H1 (cell line): ENCODE results near the gene ST6GALNAC3. TPM values are rescaled to one million over a fixed set of nuclear protein-coding genes. Genes with fewer than 3 reads are reported as not detected.

ENCODE experiments used
- CTCF ChIA-PET: fragments of 300-600 bp; sonication (Branson Sonifier 250); formaldehyde crosslinking; loops from one replicate; lab custom pipeline; 2021; ENCODE audit not compliant: partially characterized antibody; lab: Charles Lee
- POLR2A ChIA-PET: fragments of 300-600 bp; sonication (Branson Sonifier 250); formaldehyde crosslinking; loops from one replicate; lab custom pipeline; 2021; ENCODE audit warnings: inconsistent platforms; ENCODE audit not compliant: partially characterized antibody; lab: Charles Lee
- DNase-seq, 2 experiments: peaks; one replicate each; pipeline versions ENCODE4 v3.0.0 to v3.0.0-alpha.2; 2010 to 2022; ENCODE audit warnings: low spot score in 2 of 2, low read depth in 1 of 2, mixed read lengths in 1 of 2
- FAIRE-seq: peaks from 2 replicates; lab custom pipeline; 2011; peaks lifted over from hg19 to GRCh38; lab: Jason Lieb, UNC
- H2AFZ ChIP-seq: 2 replicates; pipeline ENCODE4 v1.8.1; 2012; ENCODE audit warnings: low read length, inconsistent platforms
- H2AK5ac ChIP-seq: 2 replicates; pipeline ENCODE4 v1.6.1; 2013; ENCODE audit warnings: low read depth, low read length
- H2BK120ac ChIP-seq: replicated peaks from 2 replicates; pipeline ENCODE3; 2013; ENCODE audit warnings: low read depth, low read length, inconsistent platforms
- H2BK12ac ChIP-seq: 2 replicates; pipeline ENCODE4 v1.6.1; 2013; ENCODE audit warnings: low read depth, low read length
- H2BK15ac ChIP-seq: 2 replicates; pipeline ENCODE4 v1.6.1; 2013; ENCODE audit warnings: low read length
- H2BK20ac ChIP-seq: 2 replicates; pipeline ENCODE4 v1.6.1; 2013; ENCODE audit warnings: low read length
- H2BK5ac ChIP-seq: 2 replicates; pipeline ENCODE4 v1.6.1; 2013; ENCODE audit warnings: low read depth, low read length
- H3K14ac ChIP-seq: 2 replicates; pipeline ENCODE4 v1.6.1; 2013; ENCODE audit warnings: inconsistent platforms; ENCODE audit not compliant: insufficient read length
- H3K18ac ChIP-seq: 2 replicates; pipeline ENCODE4 v1.6.1; 2013; ENCODE audit warnings: low read length; ENCODE audit errors: extremely low read depth
- H3K23ac ChIP-seq: 2 replicates; pipeline ENCODE4 v1.6.1; 2013; ENCODE audit warnings: inconsistent platforms; ENCODE audit not compliant: insufficient read length
- H3K23me2 ChIP-seq: 2 replicates; pipeline ENCODE4 v1.6.1; 2013; ENCODE audit warnings: low read depth, low read length
- H3K27ac ChIP-seq: 2 replicates; pipeline ENCODE4 v1.6.1; 2011; ENCODE audit warnings: low read depth, low read length, inconsistent platforms
- H3K27me3 ChIP-seq, 4 experiments: replicated peaks in 1 of 4; 1 replicate in 1 of 4; 2 replicates in 3 of 4; pipeline versions ENCODE4 v1.6.1 to v1.8.1; 2011 to 2013; ENCODE audit warnings: low read length in 3 of 4, mild to moderate bottlenecking in 3 of 4, inconsistent platforms in 2 of 4, mixed read lengths in 2 of 4, moderate library complexity in 1 of 4; ENCODE audit not compliant: control insufficient read depth in 3 of 4, insufficient read depth in 3 of 4; ENCODE audit errors: extremely low read depth in 1 of 4
- H3K36me3 ChIP-seq, 4 experiments: 2 replicates each; pipeline versions ENCODE4 v1.6.1 to v1.8.1; 2011 to 2013; ENCODE audit warnings: mild to moderate bottlenecking in 4 of 4, low read length in 3 of 4, moderate library complexity in 2 of 4, control low read depth in 1 of 4, inconsistent platforms in 1 of 4; ENCODE audit not compliant: insufficient read depth in 4 of 4, control insufficient read depth in 2 of 4
- H3K4ac ChIP-seq: replicated peaks from 2 replicates; pipeline ENCODE3; 2013; ENCODE audit warnings: low read length, low read depth, mixed read lengths, inconsistent platforms; ENCODE audit not compliant: insufficient read length
- H3K4me1 ChIP-seq, 4 experiments: replicated peaks in 1 of 4; 1 replicate in 1 of 4; 2 replicates in 3 of 4; pipeline versions ENCODE4 v1.6.1 to v1.8.1; 2011 to 2013; ENCODE audit warnings: low read length in 3 of 4, inconsistent platforms in 2 of 4, mixed read lengths in 1 of 4; ENCODE audit not compliant: insufficient read depth in 4 of 4, control insufficient read depth in 3 of 4
- H3K4me2 ChIP-seq, 2 experiments: 2 replicates each; pipeline versions ENCODE4 v1.6.1 to v1.8.1; 2011 to 2013; ENCODE audit warnings: low read depth in 2 of 2, low read length in 2 of 2, control low read depth in 1 of 2, inconsistent platforms in 1 of 2, mild to moderate bottlenecking in 1 of 2; ENCODE audit not compliant: insufficient read depth in 1 of 2
- H3K4me3 ChIP-seq, 4 experiments: fragments of 200-600, 300-600 bp in 1 of 4; sonication (generic), shearing (Covaris generic), sonication (Bioruptor Twin) in 1 of 4; 2 replicates each; pipeline versions ENCODE4 v1.5.1 to v1.8.1; 2011 to 2016; ENCODE audit warnings: low read length in 4 of 4, low read depth in 3 of 4, control low read depth in 2 of 4, inconsistent platforms in 2 of 4, mild to moderate bottlenecking in 2 of 4, mixed read lengths in 1 of 4, moderate library complexity in 1 of 4; ENCODE audit not compliant: insufficient read depth in 2 of 4; ENCODE audit errors: extremely low read depth in 1 of 4
- H3K56ac ChIP-seq: replicated peaks from 2 replicates; pipeline ENCODE3; 2013; ENCODE audit warnings: low read depth, mild to moderate bottlenecking, mixed read lengths, low read length, inconsistent platforms; ENCODE audit not compliant: insufficient read length
- H3K79me1 ChIP-seq: 2 replicates; pipeline ENCODE4 v1.6.1; 2013; ENCODE audit warnings: low read depth, low read length, control low read depth
- H3K79me2 ChIP-seq, 2 experiments: 2 replicates each; pipeline versions ENCODE4 v1.6.1 to v1.8.1; 2012 to 2013; ENCODE audit warnings: low read length in 2 of 2, mild to moderate bottlenecking in 2 of 2, inconsistent platforms in 1 of 2; ENCODE audit not compliant: insufficient read depth in 2 of 2, control insufficient read depth in 1 of 2
- H3K9ac ChIP-seq, 4 experiments: replicated peaks in 1 of 4; 1 replicate in 1 of 4; 2 replicates in 3 of 4; pipeline versions ENCODE4 v1.6.1 to v1.8.1; 2011 to 2013; ENCODE audit warnings: low read depth in 3 of 4, low read length in 3 of 4, control low read depth in 2 of 4, mild to moderate bottlenecking in 2 of 4, moderate library complexity in 2 of 4, inconsistent platforms in 1 of 4; ENCODE audit errors: extremely low read depth in 1 of 4
- H3K9me3 ChIP-seq, 2 experiments: 2 replicates each; pipeline versions ENCODE4 v1.6.1 to v1.8.1; 2012 to 2013; ENCODE audit warnings: mild to moderate bottlenecking in 2 of 2, moderate library complexity in 2 of 2, control low read depth in 1 of 2, inconsistent platforms in 1 of 2, low read depth in 1 of 2, low read length in 1 of 2, mixed read lengths in 1 of 2; ENCODE audit not compliant: insufficient read depth in 2 of 2
- H4K20me1 ChIP-seq, 2 experiments: replicated peaks in 1 of 2; 2 replicates each; pipeline versions ENCODE3 to v1.8.1; 2011 to 2013; ENCODE audit warnings: inconsistent platforms in 2 of 2, low read length in 2 of 2, mild to moderate bottlenecking in 1 of 2; ENCODE audit not compliant: insufficient read depth in 2 of 2, control insufficient read depth in 1 of 2
- H4K5ac ChIP-seq: 2 replicates; pipeline ENCODE4 v1.6.1; 2013; ENCODE audit warnings: low read length, low read depth, mixed read lengths, inconsistent platforms; ENCODE audit not compliant: insufficient read length
- H4K8ac ChIP-seq: 2 replicates; pipeline ENCODE4 v1.8.0; 2013; ENCODE audit warnings: mild to moderate bottlenecking, moderate library complexity, low read length, inconsistent platforms; ENCODE audit not compliant: insufficient read depth; ENCODE audit errors: extremely low read depth
- H4K91ac ChIP-seq: replicated peaks from 2 replicates; pipeline ENCODE3; 2013; ENCODE audit warnings: low read length, mixed read lengths, inconsistent platforms; ENCODE audit not compliant: insufficient read length
- CEBPB ChIP-seq: IDR thresholded peaks from 2 replicates; pipeline ENCODE4 v1.6.1; 2012; ENCODE audit warnings: low read depth, low read length
- CHD1 ChIP-seq: IDR thresholded peaks from 2 replicates; pipeline ENCODE4 v1.6.1; 2012; ENCODE audit warnings: low read depth, low read length, improper control_type of control experiment
- GTF2F1 ChIP-seq: IDR thresholded peaks from 2 replicates; pipeline ENCODE4 v1.6.1; 2012; ENCODE audit warnings: low read depth, low read length, improper control_type of control experiment, borderline replicate concordance
- HDAC6 ChIP-seq: IDR thresholded peaks from one replicate; pipeline ENCODE4 v1.7.1; 2012; ENCODE audit warnings: low read depth, mild to moderate bottlenecking, inconsistent platforms, low read length, moderate library complexity
- NANOG ChIP-seq: IDR thresholded peaks from 2 replicates; pipeline ENCODE4 v1.6.1; 2011; ENCODE audit warnings: low read length, low read depth, mild to moderate bottlenecking, inconsistent platforms; ENCODE audit not compliant: insufficient read depth, poor library complexity, severe bottlenecking
- SP1 ChIP-seq: IDR thresholded peaks from 2 replicates; pipeline ENCODE4 v1.6.1; 2011; ENCODE audit warnings: low read depth, low read length
- TCF12 ChIP-seq: IDR thresholded peaks from 2 replicates; pipeline ENCODE4 v1.6.1; 2011; ENCODE audit warnings: low read depth, mild to moderate bottlenecking, low read length
- TEAD4 ChIP-seq: IDR thresholded peaks from 2 replicates; pipeline ENCODE4 v1.6.1; 2012; ENCODE audit warnings: low read depth, low read length, inconsistent platforms, mixed read lengths
- WGBS, 2 experiments: shearing (Covaris generic) in 1 of 2; methylation state at CpG; one replicate each; pipeline versions ENCODE4 v1.1.6 to v1.1.7; 2013 to 2015; ENCODE audit warnings: low lambda C conversion rate in 2 of 2, mixed read lengths in 2 of 2, inconsistent platforms in 1 of 2, low coverage in 1 of 2, missing lambda C conversion rate in 1 of 2; ENCODE audit not compliant: insufficient replicate concordance in 2 of 2, insufficient coverage in 1 of 2, insufficient read length in 1 of 2; ENCODE audit errors: extremely low coverage in 1 of 2, missing lambda C conversion rate in 1 of 2; 5-methylcytosine and 5-hydroxymethylcytosine counted together
- polyA plus RNA-seq, 7 experiments: library from polyadenylated mRNA; depleted of rRNA in 3 of 7; stranded (reverse) in 5 of 7; unstranded in 2 of 7; fragments of >200 nt in 5 of 7; fragments of 200-250 nt in 2 of 7; gene quantifications; 1 replicate in 5 of 7; 2 replicates in 1 of 7; 4 replicates in 1 of 7; pipeline versions ENCODE4 v1.2.1 to v1.2.3, GENCODE V29; 2011 to 2013; ENCODE audit warnings: missing spikeins in 2 of 7, mixed read lengths in 2 of 7
- total RNA-seq: library from RNA; stranded (reverse); fragmentation: NEBNext Ultra II Directional; extraction: Animal tissue kit (Norgen Biotek cat#: 25700); gene quantifications from 2 replicates; pipeline ENCODE4 v1.2.1, GENCODE V29; 2021

ST6GALNAC3 gene
- total and polyA plus RNA-seq, 2 of the 8 experiments (the other 6 are each of a cell fraction or from before 2014, with no cell fraction given), result 4.9 to 19.0 TPM

DNA sequence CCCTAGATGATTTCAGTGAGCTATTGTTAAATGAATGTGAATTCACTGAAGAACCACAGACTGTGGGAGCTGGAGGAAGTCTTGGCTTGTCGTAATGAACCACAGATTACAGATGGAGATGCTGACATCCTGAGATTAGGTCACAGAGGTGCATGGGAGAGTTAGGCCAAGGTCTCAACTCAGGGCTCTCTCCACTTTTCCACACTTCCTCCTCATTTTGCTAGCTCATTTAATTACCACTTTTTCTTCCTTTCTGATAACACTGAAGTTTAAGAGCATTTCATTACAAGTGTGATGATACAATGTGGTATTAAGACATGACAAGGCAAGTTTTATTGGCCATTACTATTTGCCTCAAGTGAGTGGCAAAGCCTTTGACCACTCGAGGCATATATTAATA lies 30.8 kb downstream of the ST6GALNAC3 start:
- Histone ChIP-seq H3K23ac (no peak overlapping the region), H3K56ac (no peak overlapping the region), H2BK15ac (no peak overlapping the region), H2BK5ac (no peak overlapping the region), H3K4me1 (peaks cover 0 to 3% (median 1%) of the 10 kb centered on the region in 4 experiments; a peak in 3 of 7 replicates), H4K5ac (no peak overlapping the region), H3K18ac (no peak overlapping the region), H2BK12ac (no peak overlapping the region), H3K9ac (no peak overlapping the region), H3K27ac (no peak overlapping the region), H3K27me3 (no peaks in the 10 kb centered on the region), H3K4ac (no peak overlapping the region), H3K36me3 (no peaks in the 10 kb centered on the region), H2AFZ (no peak overlapping the region), H3K79me1 (0 out of 2 replicates have a peak, but pooled peaks cover 3% of the 10 kb centered on the region), H4K20me1 (peaks cover 0 to 4% of the 10 kb centered on the region in 2 experiments), H3K4me3 (no peak overlapping the region), H3K14ac (no peak overlapping the region), H4K91ac (no peak overlapping the region), H2BK20ac (no peak overlapping the region), H3K23me2 (no peaks in the 10 kb centered on the region), H4K8ac (no peak overlapping the region), H3K4me2 (no peak overlapping the region), H2AK5ac (no peak overlapping the region), H3K9me3 (no peaks in the 10 kb centered on the region), H2BK120ac (no peak overlapping the region), H3K79me2 (peaks cover 2 to 32% of the 10 kb centered on the region in 2 experiments)
- DNase-seq (no peak), FAIRE-seq (no peak)
- WGBS, 2 experiments, result 84% methylated on average over 2 of the region's 2 CpGs; no CpG with 5 or more reads in 1 of the 2 experiments
- ChIA-PET POLR2A (interaction anchor here (0.6 kb wide), 1 partner anchor 196 kb away, joined by 3 read pairs; no protein-coding TSS in a partner anchor), CTCF (interaction anchor here (0.6 to 2.0 kb wide), 4 partner anchors 9 to 682 kb away, joined by 3 to 8 read pairs (median 3); no protein-coding TSS in a partner anchor)
- TF ChIP-seq GTF2F1 (no peak), SP1 (no peak), HDAC6 (no peak), NANOG (no peak), CHD1 (no peak), TEAD4 (no peak), TCF12 (no peak), CEBPB (no peak)
